Central memory CD8-positive, alpha-beta T cell (primary cell): Measurements from ENCODE around the gene SCRN2.

ENCODE experiments used
- ATAC-seq: fragments of 150-1000 bp; cut with Tn5 transposase; replicated peaks from 2 replicates; pipeline ENCODE4 v1.10.0; 2022; ENCODE audit warnings: mild to moderate bottlenecking, moderate FRiP score, moderate number of reproducible peaks; ENCODE audit not compliant: poor library complexity, severe bottlenecking; ENCODE audit errors: extremely low read depth
- DNase-seq, 2 donors: peaks; one replicate each; pipeline ENCODE4 v3.0.0; 2021; ENCODE audit warnings: low spot score in 2 of 2
- H3K27ac Mint-ChIP-seq: one replicate; pipeline ENCODE4 v1.8.0; 2022; ENCODE audit warnings: low read depth, mild to moderate bottlenecking, moderate library complexity, mixed read lengths
- H3K27me3 Mint-ChIP-seq: one replicate; pipeline ENCODE4 v1.8.0; 2022; ENCODE audit warnings: mixed read lengths
- H3K36me3 Mint-ChIP-seq: one replicate; pipeline ENCODE4 v1.8.0; 2022; ENCODE audit warnings: mild to moderate bottlenecking, moderate library complexity, mixed read lengths; ENCODE audit not compliant: insufficient read depth
- H3K4me1 Mint-ChIP-seq: one replicate; pipeline ENCODE4 v1.8.0; 2022; ENCODE audit warnings: mixed read lengths
- H3K4me3 Mint-ChIP-seq: one replicate; pipeline ENCODE4 v1.8.0; 2022; ENCODE audit warnings: mild to moderate bottlenecking, moderate library complexity, mixed read lengths
- H3K9me3 Mint-ChIP-seq: one replicate; pipeline ENCODE4 v1.8.0; 2022; ENCODE audit warnings: mixed read lengths

The SCRN2 gene

GRCh38 chr17:47837401-47838039 is 3.6 kb downstream of the SCRN2 start:
- H3K27ac Mint-ChIP-seq, result no peak overlapping the region
- H3K4me3 Mint-ChIP-seq, result no peak overlapping the region

GRCh38 chr17:47836601-47837000 is 4.5 kb downstream of the SCRN2 start:
- Mint-ChIP-seq H3K36me3 (peaks cover 10% of the 10 kb centered on the region), H3K27ac (no peak overlapping the region), H3K4me3 (no peak overlapping the region), H3K27me3 (no peaks in the 10 kb centered on the region), H3K9me3 (no peaks in the 10 kb centered on the region), H3K4me1 (peaks cover 54% of the 10 kb centered on the region)
- DNase-seq, result no peak
- ATAC-seq, result no peak

More at GRCh38 chr17:47837401-47838039, 3.6 kb downstream of the SCRN2 start:
- Mint-ChIP-seq H3K4me1 (peaks cover 45% of the 10 kb centered on the region), H3K27me3 (no peaks in the 10 kb centered on the region), H3K36me3 (peaks cover 5% of the 10 kb centered on the region), H3K9me3 (no peaks in the 10 kb centered on the region)
- DNase-seq, result no peak
- ATAC-seq, result no peak

DNA sequence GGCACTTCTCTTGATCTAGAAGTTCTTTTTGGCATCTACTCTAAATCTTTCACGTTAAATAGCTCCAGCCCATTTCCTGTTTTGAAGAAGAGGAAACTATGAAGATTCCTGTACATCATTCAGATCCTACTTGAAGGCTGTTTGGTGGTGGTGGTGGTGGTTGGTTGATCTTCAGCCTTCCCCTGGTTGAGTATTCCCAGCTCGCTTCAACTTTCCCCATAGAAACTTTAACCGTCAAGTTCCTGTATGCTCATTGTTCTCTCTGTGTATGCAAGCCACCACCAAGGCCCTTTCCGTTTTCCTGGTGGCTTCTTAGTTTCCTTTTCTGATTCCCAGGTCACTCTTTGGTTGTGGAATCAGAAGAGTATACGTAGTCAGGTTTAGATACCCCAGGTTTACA is 6.3 kb downstream of the SCRN2 start:
- peaks cover 22% of the 10 kb centered on the region for H3K36me3 Mint-ChIP-seq
- H3K27ac Mint-ChIP-seq, result no peak overlapping the region
- DNase-seq (no peak), ATAC-seq (no peak)
- H3K4me1 Mint-ChIP-seq, result peaks cover 53% of the 10 kb centered on the region
- H3K9me3 Mint-ChIP-seq, result no peaks in the 10 kb centered on the region
- no peak overlapping the region for H3K4me3 Mint-ChIP-seq
- H3K27me3 Mint-ChIP-seq, result no peaks in the 10 kb centered on the region

- Mint-ChIP-seq H3K27me3 (no peaks in the 10 kb centered on the region), H3K9me3 (no peaks in the 10 kb centered on the region), H3K36me3 (peaks cover 47% of the 10 kb centered on the region), H3K4me1 (peaks cover 64% of the 10 kb centered on the region), H3K27ac (peak overlapping the region; percentile 95), H3K4me3 (peak overlapping the region; percentile 89)
- ATAC-seq (no peak), DNase-seq (no peak)
These were observed 9.1 kb downstream of the SCRN2 start for GRCh38 chr17:47831934-47832327.

GRCh38 chr17:47831003-47831933 is 9.8 kb downstream of the SCRN2 start, which contains the start of the genes LRRC46 and MRPL10:
Gene LRRC46, plus strand, starts transcription at chr17:47831670. Its CDS starts 320 bp downstream, at chr17:47831990.
Gene MRPL10, minus strand, starts transcription at chr17:47831541. Its CDS starts 30 bp downstream, at chr17:47831511.
- ATAC-seq (peak; percentile 26), DNase-seq (peak; percentile 83 to 87)
- Mint-ChIP-seq H3K36me3 (peaks cover 53% of the 10 kb centered on the region), H3K27ac (peak within 1 kb of the TSS; percentile 95), H3K27me3 (no peaks in the 10 kb centered on the region), H3K9me3 (no peaks in the 10 kb centered on the region), H3K4me1 (peaks cover 64% of the 10 kb centered on the region), H3K4me3 (peak within 1 kb of the TSS; percentile 89)

DNA sequence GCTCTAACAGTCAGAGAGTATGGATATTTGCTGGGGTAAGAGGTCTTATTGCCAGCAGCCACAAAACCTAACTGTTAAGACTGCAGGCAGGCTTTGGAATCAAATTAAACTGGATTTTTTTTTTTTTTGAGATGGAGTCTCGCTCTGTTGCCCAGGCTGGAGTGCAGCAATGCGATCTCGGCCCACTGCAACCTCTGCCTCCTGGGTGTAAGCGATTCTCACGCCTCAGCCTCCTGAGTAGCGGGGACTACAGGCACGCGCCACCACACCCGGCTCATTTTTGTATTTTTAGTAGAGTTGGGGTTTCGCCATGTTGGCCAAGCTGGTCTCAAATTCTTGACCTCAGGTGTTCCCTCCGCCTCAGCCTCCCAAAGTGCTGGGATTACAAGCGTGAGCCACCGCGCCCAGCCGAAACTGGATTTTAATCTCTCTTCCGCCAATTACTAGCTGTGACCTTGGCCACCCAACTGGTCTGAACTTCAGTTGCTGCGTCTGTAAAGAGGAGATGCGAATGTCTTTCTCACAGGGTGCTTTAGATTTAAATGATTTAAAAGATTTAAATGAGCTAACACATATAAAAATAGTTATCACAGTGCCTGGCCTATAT is 10.6 kb downstream of the SCRN2 start:
- H3K27me3 Mint-ChIP-seq, result no peaks in the 10 kb centered on the region
- peaks cover 61% of the 10 kb centered on the region for H3K36me3 Mint-ChIP-seq
- peaks cover 60% of the 10 kb centered on the region for H3K4me1 Mint-ChIP-seq

DNA sequence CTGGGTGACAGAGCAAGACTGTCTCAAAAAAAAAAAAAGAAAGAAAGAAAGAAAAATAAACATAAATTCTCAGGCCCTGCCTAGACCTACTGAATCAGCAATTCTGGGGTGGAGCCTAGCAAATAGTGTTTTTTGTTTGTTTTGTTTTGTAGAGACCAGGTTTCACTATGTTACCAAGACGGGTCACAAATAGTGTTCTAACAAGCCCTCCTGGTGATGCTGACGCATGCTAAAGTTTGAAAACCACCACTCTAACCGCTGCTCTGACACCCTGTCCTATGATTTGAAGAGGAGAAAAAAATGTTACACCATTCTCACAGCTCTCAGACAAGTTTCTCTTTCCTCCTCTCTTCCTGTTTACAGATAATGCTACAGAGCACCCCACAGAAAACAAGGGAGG is 11.2 kb downstream of the SCRN2 start:
- peaks cover 60% of the 10 kb centered on the region for H3K4me1 Mint-ChIP-seq
- H3K4me3 Mint-ChIP-seq, result peak overlapping the region; percentile 89
- peak in 1 of 2 donors; percentile 84 for DNase-seq
- peak; percentile 84 for ATAC-seq
- H3K9me3 Mint-ChIP-seq, result no peaks in the 10 kb centered on the region
- H3K27me3 Mint-ChIP-seq, result no peaks in the 10 kb centered on the region
- H3K36me3 Mint-ChIP-seq, result peaks cover 67% of the 10 kb centered on the region
- H3K27ac Mint-ChIP-seq, result peak overlapping the region; percentile 95

More for the DNA sequence above, 10.6 kb downstream of the SCRN2 start:
- Mint-ChIP-seq H3K4me3 (peak overlapping the region; percentile 89), H3K27ac (peak overlapping the region; percentile 95), H3K9me3 (no peaks in the 10 kb centered on the region)
- ATAC-seq (peak; percentile 7), DNase-seq (no peak)

DNA sequence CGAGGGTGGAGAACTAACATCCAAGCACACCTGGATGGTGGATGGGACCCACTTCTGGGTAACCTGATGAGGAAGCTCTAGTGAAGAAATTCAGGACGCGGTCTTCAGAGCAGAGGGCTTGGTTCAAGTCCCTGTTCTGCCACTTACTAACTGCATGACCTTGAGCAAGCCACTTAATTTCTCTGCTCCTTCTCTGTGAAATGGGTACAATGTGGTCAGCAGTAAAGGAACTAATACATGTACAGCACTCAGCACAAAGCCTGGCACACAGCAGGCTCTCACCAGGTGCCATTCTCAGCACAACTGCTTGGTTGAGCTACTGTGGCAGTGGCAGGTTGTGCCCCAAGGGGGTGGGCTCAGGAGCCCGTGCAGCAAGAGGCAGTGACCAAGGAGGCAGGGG is 17.6 kb downstream of the SCRN2 start:
- Mint-ChIP-seq H3K4me1 (peaks cover 33% of the 10 kb centered on the region), H3K36me3 (peaks cover 66% of the 10 kb centered on the region), H3K27ac (peak overlapping the region; percentile 91), H3K4me3 (no peak overlapping the region), H3K27me3 (no peaks in the 10 kb centered on the region), H3K9me3 (no peaks in the 10 kb centered on the region)
- ATAC-seq (no peak), DNase-seq (no peak)

- peaks cover 29% of the 10 kb centered on the region for H3K4me1 Mint-ChIP-seq
- H3K36me3 Mint-ChIP-seq, result peaks cover 64% of the 10 kb centered on the region
- no peaks in the 10 kb centered on the region for H3K27me3 Mint-ChIP-seq
- ATAC-seq (no peak), DNase-seq (no peak)
- H3K9me3 Mint-ChIP-seq, result no peaks in the 10 kb centered on the region
- no peak overlapping the region for H3K4me3 Mint-ChIP-seq
- H3K27ac Mint-ChIP-seq, result peak overlapping the region; percentile 91
These were observed 18.3 kb downstream of the SCRN2 start for GRCh38 chr17:47822785-47823184.

DNA sequence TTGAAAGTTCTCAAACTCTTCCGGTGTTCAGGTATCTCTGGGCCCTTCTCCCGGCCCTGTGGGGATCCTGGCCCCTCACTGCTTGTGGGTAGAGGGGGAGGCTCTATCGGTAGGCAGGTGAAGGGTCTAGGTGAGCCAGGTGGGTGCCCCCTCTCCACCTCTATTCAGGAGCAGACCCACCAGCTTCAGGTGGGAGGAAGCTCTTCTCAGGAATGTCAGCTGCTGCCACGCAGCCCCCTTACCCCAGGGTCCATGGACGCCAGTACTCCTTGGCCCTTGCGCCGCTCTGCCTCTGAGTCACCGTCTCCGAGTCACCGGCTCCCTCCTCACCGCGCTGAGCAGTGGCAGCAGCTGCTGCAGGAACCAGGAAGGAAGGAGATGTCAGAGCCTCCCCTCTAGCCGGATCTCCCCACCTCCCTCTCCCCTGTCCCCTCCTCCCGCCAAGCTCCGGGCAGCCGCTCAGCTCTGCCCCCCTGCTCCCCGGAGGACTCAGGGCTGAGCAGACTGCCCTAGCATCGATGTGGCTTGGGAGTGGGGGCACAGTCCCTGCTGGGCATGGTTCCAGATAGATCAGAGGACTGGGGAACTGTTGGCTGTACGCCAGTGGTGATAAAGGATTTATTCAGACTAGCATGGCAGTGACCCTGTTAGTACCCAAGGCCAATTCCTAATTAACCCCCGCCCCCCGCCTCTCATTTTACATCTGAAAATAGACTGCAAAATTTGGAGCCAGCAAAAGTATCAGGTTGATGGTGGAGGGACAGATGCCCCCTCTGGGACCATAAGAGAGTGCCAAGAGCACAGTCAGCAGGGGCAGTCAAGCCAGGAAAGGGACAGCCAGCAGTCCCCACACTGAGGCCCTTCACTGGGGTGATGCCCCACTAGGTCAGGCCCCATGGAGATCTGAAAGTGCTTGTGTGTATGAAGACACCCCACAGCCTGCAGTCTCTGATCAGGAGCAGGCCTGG is 19.4 kb downstream of the SCRN2 start, which contains the start of gene OSBPL7:
OSBPL7 (minus strand) TSS at position 371 of the 968 bp plus-strand sequence. CDS start 1,516 bp downstream, outside the sequence.
- no peaks in the 10 kb centered on the region for H3K9me3 Mint-ChIP-seq
- peak; percentile 97 for ATAC-seq
- H3K36me3 Mint-ChIP-seq, result peaks cover 60% of the 10 kb centered on the region

GRCh38 chr17:47821031-47821423 is 20.0 kb downstream of the SCRN2 start:
- Mint-ChIP-seq H3K4me3 (peak overlapping the region; percentile 95), H3K27ac (peak overlapping the region; percentile 91), H3K27me3 (no peaks in the 10 kb centered on the region), H3K36me3 (peaks cover 59% of the 10 kb centered on the region), H3K4me1 (peaks cover 29% of the 10 kb centered on the region), H3K9me3 (no peaks in the 10 kb centered on the region)
- DNase-seq (no peak), ATAC-seq (no peak)

More for the DNA sequence above, 19.4 kb downstream of the SCRN2 start, which contains the start of gene OSBPL7:
- peak within 1 kb of the TSS; percentile 91 for H3K27ac Mint-ChIP-seq
- DNase-seq, result peak; percentile 59 to 71
- no peaks in the 10 kb centered on the region for H3K27me3 Mint-ChIP-seq
- H3K4me3 Mint-ChIP-seq, result peak within 1 kb of the TSS; percentile 95
- H3K4me1 Mint-ChIP-seq, result peaks cover 29% of the 10 kb centered on the region
